Muscle layer of duodenum (tissue), 2 donors: ENCODE results near the gene CTIF.

Source experiments
- H3K27ac ChIP-seq: one replicate; pipeline ENCODE4 v1.7.0; 2013; ENCODE audit warnings: mild to moderate bottlenecking, low read length
- H3K27me3 ChIP-seq: one replicate; pipeline ENCODE4 v1.7.0; 2013; ENCODE audit warnings: low read depth, mild to moderate bottlenecking, control low read depth, low read length
- H3K36me3 ChIP-seq, 2 donors: one replicate each; pipeline ENCODE4 v1.7.0; 2013; ENCODE audit warnings: low read length in 2 of 2, control low read depth in 1 of 2, mild to moderate bottlenecking in 1 of 2; ENCODE audit not compliant: insufficient read depth in 2 of 2, control insufficient read depth in 1 of 2
- H3K4me1 ChIP-seq, 2 donors: one replicate each; pipeline ENCODE4 v1.7.0; 2013; ENCODE audit warnings: low read length in 2 of 2, mild to moderate bottlenecking in 2 of 2, control low read depth in 1 of 2, moderate library complexity in 1 of 2; ENCODE audit not compliant: insufficient read depth in 2 of 2, control insufficient read depth in 1 of 2
- H3K4me3 ChIP-seq, 2 donors: one replicate each; pipeline ENCODE4 v1.7.0; 2013; ENCODE audit warnings: low read length in 2 of 2, low read depth in 1 of 2, mild to moderate bottlenecking in 1 of 2
- H3K9me3 ChIP-seq, 2 donors: one replicate each; pipeline ENCODE4 v1.7.0; 2013; ENCODE audit warnings: low read length in 2 of 2, control low read depth in 1 of 2, mild to moderate bottlenecking in 1 of 2; ENCODE audit not compliant: control insufficient read depth in 1 of 2
- donor health status: healthy.

The CTIF gene

GRCh38 chr18:48615566-48616401, 77.0 kb downstream of the CTIF start:
- H3K4me1 ChIP-seq = peaks cover 10 to 11% of the 10 kb centered on the region in 2 donors
- no peak overlapping the region for H3K27ac ChIP-seq
- H3K27me3 ChIP-seq = no peaks in the 10 kb centered on the region
- H3K36me3 ChIP-seq = peaks cover 0 to 9% of the 10 kb centered on the region in 2 donors
- H3K4me3 ChIP-seq = no peak overlapping the region
- H3K9me3 ChIP-seq = no peaks in the 10 kb centered on the region

- no peak overlapping the region for H3K27ac ChIP-seq
- peaks cover 0 to 11% of the 10 kb centered on the region in 2 donors for H3K36me3 ChIP-seq
- H3K4me1 ChIP-seq = peaks cover 10 to 11% of the 10 kb centered on the region in 2 donors
- H3K27me3 ChIP-seq = no peaks in the 10 kb centered on the region
- H3K4me3 ChIP-seq = no peak overlapping the region
- H3K9me3 ChIP-seq = no peaks in the 10 kb centered on the region
Measured at GRCh38 chr18:48616484-48617255, 77.8 kb downstream of the CTIF start.

- Histone ChIP-seq H3K36me3 (peaks cover 0 to 14% of the 10 kb centered on the region in 2 donors), H3K9me3 (no peaks in the 10 kb centered on the region), H3K4me1 (peaks cover 7 to 11% of the 10 kb centered on the region in 2 donors), H3K27ac (no peak overlapping the region), H3K4me3 (no peak overlapping the region), H3K27me3 (no peaks in the 10 kb centered on the region)
Measured at GRCh38 chr18:48617844-48618497, 79.1 kb downstream of the CTIF start.

- Histone ChIP-seq H3K27me3 (no peaks in the 10 kb centered on the region), H3K9me3 (no peaks in the 10 kb centered on the region), H3K36me3 (peaks cover 0 to 14% of the 10 kb centered on the region in 2 donors), H3K4me3 (no peak overlapping the region), H3K4me1 (peaks cover 4% of the 10 kb centered on the region in 2 donors), H3K27ac (no peak overlapping the region)
Measured at GRCh38 chr18:48619016-48619415, 80.2 kb downstream of the CTIF start.

- Histone ChIP-seq H3K4me3 (no peak overlapping the region), H3K36me3 (peaks cover 0 to 14% of the 10 kb centered on the region in 2 donors), H3K27ac (no peak overlapping the region), H3K27me3 (no peaks in the 10 kb centered on the region), H3K4me1 (peaks cover 4% of the 10 kb centered on the region in 2 donors), H3K9me3 (no peaks in the 10 kb centered on the region)
Measured at GRCh38 chr18:48619501-48619900, 80.7 kb downstream of the CTIF start.

GRCh38 chr18:48620071-48620470, 81.2 kb downstream of the CTIF start:
- peaks cover 4% of the 10 kb centered on the region in 2 donors for H3K4me1 ChIP-seq
- H3K27me3 ChIP-seq = no peaks in the 10 kb centered on the region
- H3K4me3 ChIP-seq = no peak overlapping the region
- H3K36me3 ChIP-seq = peaks cover 0 to 14% of the 10 kb centered on the region in 2 donors
- H3K9me3 ChIP-seq = no peaks in the 10 kb centered on the region
- no peak overlapping the region for H3K27ac ChIP-seq

GRCh38 chr18:48621240-48621639, 82.4 kb downstream of the CTIF start:
- Histone ChIP-seq H3K9me3 (no peaks in the 10 kb centered on the region), H3K36me3 (peaks cover 0 to 14% of the 10 kb centered on the region in 2 donors), H3K4me1 (peaks cover 4% of the 10 kb centered on the region in 2 donors), H3K27me3 (no peaks in the 10 kb centered on the region), H3K4me3 (no peak overlapping the region), H3K27ac (no peak overlapping the region)

GRCh38 chr18:48621815-48622555, 83.2 kb downstream of the CTIF start:
- Histone ChIP-seq H3K27me3 (no peaks in the 10 kb centered on the region), H3K4me3 (no peak overlapping the region), H3K4me1 (peaks cover 4% of the 10 kb centered on the region in 2 donors), H3K36me3 (peaks cover 0 to 14% of the 10 kb centered on the region in 2 donors), H3K27ac (no peak overlapping the region), H3K9me3 (no peaks in the 10 kb centered on the region)

- Histone ChIP-seq H3K36me3 (peaks cover 0 to 14% of the 10 kb centered on the region in 2 donors), H3K4me1 (peaks cover 0 to 4% of the 10 kb centered on the region in 2 donors), H3K4me3 (no peak overlapping the region), H3K27me3 (no peaks in the 10 kb centered on the region), H3K27ac (no peak overlapping the region), H3K9me3 (no peaks in the 10 kb centered on the region)
Measured at GRCh38 chr18:48622911-48623431, 84.1 kb downstream of the CTIF start.

GRCh38 chr18:48623468-48624235, 84.8 kb downstream of the CTIF start:
- Histone ChIP-seq H3K4me1 (peaks cover 0 to 4% of the 10 kb centered on the region in 2 donors), H3K4me3 (no peak overlapping the region), H3K27me3 (no peaks in the 10 kb centered on the region), H3K36me3 (peaks cover 0 to 14% of the 10 kb centered on the region in 2 donors), H3K9me3 (no peaks in the 10 kb centered on the region), H3K27ac (no peak overlapping the region)
